PC-3 (cell line): ENCODE results near the gene NPB.

Source experiments
- EZH2 ChIP-seq: fragments of 300-600 bp; sonication (generic); IDR thresholded peaks from one replicate; pipeline ENCODE4 v1.6.1; 2017; ENCODE audit warnings: antibody characterized with exemption, mild to moderate bottlenecking, low read length; ENCODE audit not compliant: unreplicated experiment
- EZH2phosphoT487 ChIP-seq: fragments of 300-600 bp; sonication (generic); IDR thresholded peaks from 2 replicates; pipeline ENCODE4 v1.6.1; 2018; ENCODE audit warnings: mild to moderate bottlenecking, antibody characterized with exemption, low read length, borderline replicate concordance
- TF ChIP-seq, protein P1 (sequence below): fragments of 300-600 bp; sonication (generic); conservative IDR thresholded peaks from 2 replicates; pipeline ENCODE4 v1.5.1; 2017; ENCODE audit warnings: antibody characterized with exemption, low read depth, mild to moderate bottlenecking, low read length

- TF ChIP-seq, protein P1, sequence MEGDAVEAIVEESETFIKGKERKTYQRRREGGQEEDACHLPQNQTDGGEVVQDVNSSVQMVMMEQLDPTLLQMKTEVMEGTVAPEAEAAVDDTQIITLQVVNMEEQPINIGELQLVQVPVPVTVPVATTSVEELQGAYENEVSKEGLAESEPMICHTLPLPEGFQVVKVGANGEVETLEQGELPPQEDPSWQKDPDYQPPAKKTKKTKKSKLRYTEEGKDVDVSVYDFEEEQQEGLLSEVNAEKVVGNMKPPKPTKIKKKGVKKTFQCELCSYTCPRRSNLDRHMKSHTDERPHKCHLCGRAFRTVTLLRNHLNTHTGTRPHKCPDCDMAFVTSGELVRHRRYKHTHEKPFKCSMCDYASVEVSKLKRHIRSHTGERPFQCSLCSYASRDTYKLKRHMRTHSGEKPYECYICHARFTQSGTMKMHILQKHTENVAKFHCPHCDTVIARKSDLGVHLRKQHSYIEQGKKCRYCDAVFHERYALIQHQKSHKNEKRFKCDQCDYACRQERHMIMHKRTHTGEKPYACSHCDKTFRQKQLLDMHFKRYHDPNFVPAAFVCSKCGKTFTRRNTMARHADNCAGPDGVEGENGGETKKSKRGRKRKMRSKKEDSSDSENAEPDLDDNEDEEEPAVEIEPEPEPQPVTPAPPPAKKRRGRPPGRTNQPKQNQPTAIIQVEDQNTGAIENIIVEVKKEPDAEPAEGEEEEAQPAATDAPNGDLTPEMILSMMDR = 0 out of 2 replicates have a peak, but pooled peaks have one; percentile 11
- TF ChIP-seq EZH2 (no peak), EZH2phosphoT487 (no peak)
Measured at GRCh38 chr17:81923302-81924260, 21.5 kb downstream of the NPB start.
